NOMO-1 treated with dmso at 0.1 percent for 144 hours (cell line): ENCODE results near the gene LPCAT4.

ENCODE experiments used
- DNase-seq: peaks from one replicate; lab custom pipeline; 2025; ENCODE audit not compliant: unreplicated experiment; lab: John Stamatoyannopoulos, UW

LPCAT4 gene

DNA sequence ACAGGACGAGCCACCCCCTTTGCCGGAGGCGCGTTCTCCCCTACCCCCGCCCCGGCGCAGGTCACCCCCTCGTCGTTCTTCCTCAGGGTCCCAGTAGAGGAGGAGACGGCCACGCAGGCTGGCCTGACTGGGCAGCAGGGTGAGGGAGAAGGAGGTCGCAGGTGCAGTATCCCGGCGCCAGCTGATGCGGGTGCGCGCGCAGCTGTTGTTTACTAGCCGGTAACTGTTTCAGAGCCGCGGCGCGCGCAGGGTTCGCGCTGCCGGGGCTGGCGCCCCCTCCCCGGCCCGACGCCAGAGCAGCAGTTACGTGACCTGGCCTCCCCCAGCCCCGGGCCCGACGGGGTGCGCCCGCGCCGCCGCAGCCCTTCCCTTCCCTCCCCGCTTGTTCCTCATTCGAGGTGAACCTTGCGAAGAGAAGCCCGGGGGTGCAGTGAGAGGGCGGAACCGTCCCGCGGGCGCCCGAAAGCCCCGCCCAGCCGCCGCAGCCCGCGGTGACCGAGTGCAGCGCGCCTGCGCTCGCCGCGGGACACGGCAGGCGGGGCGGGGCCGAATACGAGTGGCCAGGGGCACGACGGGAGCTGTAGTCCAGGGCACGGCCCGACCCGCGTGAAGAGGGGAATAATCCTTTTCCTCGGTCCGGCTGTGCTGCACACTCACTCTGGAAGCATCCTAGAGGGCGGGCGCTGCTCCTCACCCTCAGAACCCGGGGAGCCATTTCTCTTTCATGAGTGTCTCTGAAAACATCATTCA lies 29.3 kb downstream of the LPCAT4 start, which contains the start of gene SLC12A6:
TSS of gene SLC12A6 (minus strand) at position 225 of the 750 bp plus-strand sequence. CDS start 1,101 bp downstream, outside the sequence.
- peak; percentile 92 for DNase-seq

DNA sequence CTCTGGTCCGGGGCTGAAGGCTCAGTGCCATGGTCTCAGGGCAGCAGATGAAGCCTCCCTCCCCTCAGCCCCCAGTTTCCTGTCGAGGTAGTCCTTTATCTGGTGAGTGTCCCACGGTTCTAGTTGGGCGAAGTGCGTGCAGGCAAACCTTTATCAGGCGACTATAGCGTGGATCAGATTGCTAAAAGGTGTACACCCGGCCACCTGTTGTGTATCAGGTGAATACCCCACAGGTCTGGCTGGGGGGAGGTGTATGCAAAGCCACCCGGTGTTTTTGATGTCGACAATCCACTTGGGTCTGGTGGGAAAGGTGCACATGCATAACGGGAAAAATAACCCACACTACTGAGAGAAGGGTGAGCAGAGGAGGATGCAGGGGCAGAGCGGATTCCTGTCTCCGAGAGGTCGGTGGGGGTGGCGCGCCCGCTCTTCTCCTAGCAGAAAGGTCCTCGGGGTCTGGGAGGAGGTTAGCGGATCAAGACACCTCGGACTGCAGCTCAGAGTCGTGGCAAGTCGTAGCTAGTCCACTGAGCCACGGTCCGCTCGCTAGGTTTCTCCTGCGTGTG lies 29.9 kb downstream of the LPCAT4 start:
- no peak for DNase-seq

DNA sequence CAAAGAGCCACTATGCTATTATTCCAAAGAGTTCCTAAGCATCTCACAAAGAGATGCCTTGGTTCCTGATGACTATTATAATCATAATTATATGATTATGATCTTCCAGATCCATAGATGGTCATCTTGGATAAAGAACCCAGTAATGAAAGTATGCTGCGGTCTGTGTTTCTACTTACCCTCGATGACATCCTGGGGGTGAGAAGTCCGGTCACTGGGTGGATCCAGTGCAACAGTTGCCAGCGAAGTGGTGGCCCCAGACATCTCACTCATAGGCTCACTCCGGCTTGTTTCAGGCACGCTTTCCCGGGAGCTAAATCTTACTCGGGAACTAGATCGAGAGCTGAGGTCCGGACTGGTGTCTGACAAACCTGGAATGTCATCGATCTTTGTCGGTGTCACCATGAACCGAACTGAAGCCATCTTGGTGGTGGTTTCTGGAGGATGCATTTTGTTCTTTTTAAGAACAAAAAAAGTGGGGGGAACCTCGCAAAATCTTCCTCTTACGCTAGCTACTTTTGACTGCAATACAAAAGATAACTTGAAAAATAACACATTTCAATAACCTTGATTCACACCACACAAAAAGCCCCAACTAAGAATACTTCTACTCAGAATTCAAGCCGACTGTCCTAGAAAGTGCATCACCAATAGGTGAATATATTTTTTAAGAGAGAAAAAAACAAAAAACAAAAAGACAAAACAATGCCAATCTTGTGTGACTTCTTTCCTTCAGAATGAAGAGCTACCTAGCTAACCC lies 30.6 kb downstream of the LPCAT4 start:
- no peak for DNase-seq

DNA sequence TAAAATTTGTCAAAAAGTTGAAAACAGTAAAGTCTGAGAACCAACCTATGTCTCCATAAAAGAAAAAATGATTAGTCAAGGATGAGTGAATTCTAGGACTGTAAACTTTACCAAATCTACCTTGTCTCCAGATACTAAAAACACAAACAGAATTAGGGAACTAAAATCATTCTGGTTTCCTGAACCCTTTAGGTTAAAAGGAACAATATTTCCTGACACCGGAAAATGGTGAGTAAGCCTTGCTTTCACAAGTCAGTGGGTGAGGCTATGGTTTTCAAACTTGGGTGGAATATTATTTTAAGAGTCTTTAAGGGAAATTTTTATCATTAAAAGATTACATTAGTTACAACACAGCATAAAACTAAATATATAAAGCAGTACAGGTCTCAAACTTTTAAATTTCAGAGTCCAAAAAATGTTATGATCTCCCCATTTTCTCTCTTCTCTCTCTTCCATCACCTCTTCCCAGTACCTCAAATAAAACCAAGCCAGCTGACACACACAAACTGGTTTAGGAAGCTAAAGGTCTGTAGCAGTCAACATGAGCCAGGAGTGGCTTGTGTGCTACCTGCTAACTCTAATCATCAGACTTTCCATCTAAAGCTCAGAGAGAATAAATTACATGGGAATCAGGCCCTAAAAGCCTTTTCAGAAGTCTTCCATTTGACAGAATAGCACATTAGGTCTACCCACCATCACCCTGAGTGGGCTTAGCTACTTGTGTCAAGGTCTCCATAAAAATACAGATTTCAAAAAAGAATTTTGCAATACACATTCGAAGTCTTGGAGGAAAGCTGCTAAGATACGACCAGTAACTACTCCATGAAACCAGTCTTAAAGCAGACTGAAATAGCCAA lies 31.6 kb downstream of the LPCAT4 start:
- peak; percentile 7 for DNase-seq

DNA sequence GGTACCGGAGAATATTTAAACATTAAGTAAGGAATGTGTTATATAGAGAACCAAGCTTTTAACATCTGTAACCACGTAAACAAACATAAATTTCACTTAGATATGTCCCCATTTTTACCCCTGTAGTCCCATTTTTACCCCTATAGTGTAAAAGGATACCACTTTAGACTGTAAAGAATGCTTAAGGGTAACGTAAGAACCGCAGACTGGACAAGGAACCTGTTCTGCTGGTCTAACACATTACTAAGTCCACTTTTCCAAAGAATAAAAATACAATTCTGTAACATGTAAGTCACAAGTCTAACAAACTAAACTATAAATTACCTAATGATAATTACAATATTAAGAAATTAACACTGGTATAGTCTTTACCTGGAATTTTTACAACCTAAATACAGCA lies 32.3 kb downstream of the LPCAT4 start:
- no peak for DNase-seq

DNA sequence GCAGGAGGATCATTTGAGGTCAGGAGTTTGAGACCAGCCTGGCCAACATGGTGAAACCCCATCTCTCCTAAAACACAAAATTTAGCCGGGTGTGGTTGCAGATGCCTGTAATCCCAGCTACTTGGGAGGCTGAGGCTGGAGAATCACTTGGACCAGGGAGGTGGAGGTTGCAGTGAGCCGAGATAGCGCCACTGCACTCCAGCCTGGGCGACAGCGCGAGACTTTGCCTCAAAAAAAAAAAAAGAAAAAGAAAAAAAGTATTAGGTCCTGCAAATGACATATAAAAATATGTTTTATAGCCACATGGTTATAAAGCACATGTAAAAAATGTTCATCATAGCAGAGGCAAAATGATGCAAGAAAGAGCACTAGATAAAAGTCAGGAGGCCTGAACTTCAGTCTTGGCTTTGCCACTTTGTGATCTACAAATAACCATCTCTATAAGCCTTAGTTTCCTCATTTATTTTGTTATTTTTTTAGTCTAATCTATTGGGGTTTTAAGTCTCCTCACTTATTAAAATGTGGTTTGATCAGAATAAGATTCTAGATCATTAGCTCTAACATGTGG lies 34.4 kb downstream of the LPCAT4 start:
- no peak for DNase-seq

DNA sequence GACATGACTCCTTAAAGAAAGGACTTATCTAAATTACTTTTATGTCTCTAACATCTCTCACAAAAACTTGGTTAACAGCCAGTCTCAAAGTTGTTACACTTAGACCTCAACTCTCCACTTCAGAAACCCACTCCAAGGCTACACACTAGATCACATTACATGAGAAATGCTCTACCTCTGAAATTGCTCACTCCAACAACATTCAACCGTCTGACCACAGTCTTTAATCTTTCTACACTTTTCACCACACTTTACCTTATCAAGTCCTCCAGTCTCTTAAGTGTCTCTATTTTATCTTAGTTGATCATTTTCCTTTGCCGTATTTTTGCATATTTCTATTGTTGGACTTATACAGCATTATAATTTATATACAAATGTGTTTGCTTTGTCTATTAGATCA lies 35.2 kb downstream of the LPCAT4 start:
- DNase-seq = no peak

DNA sequence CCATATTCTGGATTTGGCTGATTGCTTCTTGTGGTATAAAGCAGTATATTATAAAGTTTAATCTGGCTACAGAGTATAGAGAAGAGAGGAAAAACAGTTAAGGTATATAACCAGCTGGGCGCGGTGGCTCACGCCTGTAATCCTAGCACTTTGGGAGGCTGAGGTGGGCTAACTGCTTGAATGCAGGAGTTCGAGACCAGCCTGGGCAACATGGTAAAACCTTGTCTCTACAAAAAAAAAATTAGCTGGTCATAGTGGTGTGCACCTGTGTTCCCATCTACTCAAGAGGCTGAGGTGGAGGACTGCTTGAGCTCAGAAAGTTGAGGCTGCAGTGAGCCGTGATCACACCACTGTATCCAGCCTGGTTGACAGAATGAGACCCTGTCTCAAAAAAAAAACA lies 36.7 kb downstream of the LPCAT4 start:
- no peak for DNase-seq

DNA sequence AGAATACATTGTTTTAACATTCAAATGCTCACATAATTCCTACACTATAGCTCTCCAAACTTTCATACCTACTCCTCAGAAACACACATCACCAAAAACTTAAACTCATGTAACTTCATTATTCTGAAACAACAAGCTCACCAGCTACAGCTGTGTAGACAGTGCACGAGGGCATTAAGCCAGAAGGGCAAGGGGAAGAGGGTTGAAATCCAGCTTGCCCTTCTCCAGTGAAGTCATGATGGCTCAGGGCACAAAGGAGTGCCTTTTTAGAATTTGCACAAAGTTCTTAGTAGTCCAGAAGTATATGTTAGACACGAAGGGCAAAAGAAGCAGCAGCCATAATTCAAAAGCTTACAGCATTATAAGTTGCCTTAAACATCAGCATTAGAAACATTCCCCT lies 38.0 kb downstream of the LPCAT4 start:
- DNase-seq = no peak

DNA sequence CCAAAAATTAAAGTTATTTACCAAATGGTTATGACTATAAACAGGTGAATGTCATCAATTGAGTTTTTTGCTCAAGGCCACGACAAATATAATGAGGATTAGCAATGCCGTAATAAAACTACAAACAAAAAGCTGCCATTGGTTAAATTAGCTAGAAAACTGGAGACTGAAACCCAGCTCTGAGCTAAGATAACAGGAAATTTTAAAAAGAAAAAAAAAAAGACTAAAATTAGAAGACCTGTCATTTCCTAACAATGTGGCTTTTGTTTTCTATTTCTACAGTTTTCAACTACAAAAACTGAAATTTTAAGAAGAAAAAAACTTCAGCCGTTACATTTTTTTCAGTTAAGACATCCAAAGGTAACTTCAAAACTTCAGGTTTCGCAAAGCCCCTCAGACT lies 39.1 kb downstream of the LPCAT4 start:
- DNase-seq = no peak

DNA sequence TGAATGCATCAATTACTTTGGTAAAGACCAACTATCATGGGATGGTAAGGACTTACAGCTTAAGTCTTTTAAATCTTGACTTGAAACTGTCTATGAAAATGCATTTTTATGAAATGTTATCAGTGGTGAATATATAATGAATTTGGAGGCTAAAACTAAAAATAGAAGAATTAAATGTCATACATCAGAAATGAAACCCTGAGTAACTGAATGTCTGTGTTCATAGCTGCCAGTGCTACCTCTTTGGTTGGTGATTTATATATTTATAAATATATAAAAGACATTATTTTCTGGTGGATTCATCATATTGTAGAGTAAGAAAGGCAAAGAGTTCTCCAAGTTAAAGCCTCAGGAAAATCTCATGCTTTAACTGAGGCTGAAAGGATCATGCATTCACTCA lies 41.6 kb downstream of the LPCAT4 start:
- DNase-seq = no peak

DNA sequence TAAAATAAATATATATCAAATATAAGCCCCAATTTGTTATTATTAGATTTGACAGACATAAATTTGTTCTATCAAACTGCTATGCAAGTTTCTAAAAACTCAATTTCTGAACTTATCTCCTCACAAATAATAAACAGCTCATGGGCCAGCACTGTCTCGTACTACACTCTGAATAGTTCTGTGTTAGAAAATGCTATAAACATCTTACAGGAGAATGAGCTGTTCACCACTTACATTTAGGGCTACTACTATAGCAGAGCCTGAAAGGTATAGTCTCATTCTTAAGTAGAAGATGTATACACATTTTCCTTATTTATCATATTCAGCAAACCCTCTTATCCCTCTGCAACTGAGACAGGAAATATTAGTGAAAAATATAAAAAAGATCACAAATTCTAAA lies 42.1 kb downstream of the LPCAT4 start:
- no peak for DNase-seq

DNA sequence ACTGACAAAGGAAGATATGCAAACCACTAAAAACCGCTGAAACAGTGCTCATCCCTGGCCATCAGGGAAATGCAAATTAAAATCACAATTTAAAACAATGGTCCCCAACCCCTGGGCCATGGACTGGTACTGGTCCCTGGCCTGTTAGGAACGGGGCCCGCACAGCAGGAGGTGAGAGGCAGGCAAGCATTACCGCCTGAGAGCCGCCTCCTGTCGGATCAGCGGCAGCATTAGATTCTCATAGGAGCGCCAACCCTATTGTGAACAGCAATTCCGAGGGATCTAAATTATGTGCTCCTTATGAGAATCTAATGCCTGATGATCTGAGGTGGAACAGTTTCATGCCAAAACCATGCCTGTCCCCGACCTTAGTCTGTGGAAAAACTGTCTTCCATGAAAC lies 43.8 kb downstream of the LPCAT4 start:
- DNase-seq = no peak

DNA sequence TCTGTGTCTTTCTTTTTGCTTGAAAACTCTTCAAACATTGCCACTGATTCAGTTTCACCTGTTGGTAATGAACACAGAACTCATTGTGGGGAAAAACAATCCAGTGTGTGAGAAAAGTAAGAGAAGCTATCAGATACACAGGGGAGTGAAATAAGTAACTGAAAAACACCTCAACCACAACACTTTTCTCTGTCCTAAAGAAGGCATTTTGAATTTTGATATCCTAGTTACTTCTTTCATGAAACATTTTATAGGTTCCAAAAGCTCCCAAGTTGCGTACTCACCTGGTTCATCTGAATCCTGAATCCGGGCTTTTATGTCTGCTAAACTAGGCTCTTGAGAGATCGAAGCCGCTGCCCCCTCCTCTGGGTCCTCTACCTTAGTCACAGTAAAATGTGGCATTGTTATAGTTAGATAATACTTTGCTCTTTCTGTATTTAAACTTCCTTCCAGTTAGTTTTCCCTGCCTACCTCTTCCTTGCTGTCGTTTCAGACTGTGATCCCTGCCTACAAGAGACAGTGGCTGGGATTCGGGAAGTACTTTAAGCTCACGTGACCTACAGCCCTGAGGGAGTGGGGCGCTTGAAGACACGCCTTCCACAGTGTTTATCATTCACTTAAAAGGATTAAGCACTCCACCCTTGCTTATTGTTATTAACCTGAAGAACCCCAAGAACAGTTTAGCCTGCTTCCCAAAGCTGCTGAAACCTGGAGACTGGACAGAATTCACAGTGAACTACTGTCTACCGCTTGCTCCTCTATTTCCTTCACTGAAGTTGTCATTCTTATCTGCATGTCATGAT lies 48.5 kb downstream of the LPCAT4 start:
- peak; percentile 33 for DNase-seq

DNA sequence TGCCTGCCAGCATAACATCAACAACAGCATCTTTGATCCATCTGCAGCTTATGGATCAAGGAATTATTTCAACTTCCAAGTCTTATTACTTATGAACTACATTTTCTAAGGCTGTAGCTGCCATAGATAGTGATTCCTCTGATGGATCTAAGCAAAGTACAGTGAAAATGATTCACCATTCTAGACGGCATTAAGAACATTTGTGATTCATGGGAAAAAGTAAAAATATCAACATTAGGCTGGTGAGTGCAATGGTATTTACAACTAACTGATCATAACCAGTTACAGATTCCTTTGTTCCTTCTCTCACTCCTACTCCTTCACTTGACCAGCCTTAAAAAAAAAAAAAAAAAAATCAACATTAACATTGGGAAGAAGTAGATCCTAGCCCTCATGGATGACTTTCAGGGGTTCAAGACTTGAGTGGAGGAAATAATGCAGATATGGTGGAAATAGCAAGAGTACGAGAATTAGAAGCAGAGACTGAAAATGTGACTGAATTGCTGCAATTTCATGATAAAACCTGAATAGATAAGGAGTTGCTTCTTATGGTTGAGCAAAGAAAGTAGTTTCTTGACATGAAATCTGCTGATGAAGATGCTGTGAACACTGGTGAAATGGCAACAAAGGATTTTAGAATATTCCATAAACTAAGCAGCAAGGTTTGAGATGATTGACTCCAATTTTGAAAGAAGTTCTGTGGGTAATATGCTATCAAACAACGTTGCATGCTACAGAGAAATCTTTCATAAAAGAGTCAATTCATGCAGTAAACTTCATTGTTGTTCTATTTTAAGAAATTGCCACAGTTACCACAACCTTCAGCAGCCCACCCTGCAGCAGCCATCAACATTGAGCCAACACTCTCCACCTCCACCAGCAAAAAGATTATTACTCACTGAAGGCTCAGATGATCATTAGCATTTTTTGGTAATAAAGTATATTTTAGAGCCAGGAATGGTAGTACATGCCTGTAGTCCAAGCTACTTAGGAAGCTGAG lies 52.2 kb downstream of the LPCAT4 start:
- no peak for DNase-seq

DNA sequence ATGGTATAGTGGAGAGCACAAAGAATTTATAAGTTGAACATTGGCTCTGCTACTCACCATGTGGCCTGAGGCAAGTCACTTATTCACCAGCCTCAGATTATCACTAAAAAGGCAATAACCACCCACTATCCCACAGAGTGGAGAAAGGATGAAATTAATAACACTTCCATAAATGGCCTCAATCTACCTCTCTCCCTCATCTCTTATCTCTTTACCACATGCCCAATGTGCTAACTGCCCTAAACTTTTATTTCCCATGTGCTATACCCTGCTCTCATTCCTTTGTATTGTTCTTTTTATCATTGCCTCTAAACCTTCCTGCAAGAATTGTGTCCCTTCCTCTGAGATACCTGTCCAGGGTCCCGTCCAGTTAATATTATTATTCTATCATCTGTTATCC lies 55.4 kb downstream of the LPCAT4 start:
- no peak for DNase-seq
